SK-N-SH treated with all-trans-retinoic acid at 6 μM for 48 hours (cell line): ENCODE results near the gene ITPR2.

Experiments
- ARNTL ChIP-seq: fragments of 450-650 bp; formaldehyde crosslinking; IDR thresholded peaks from 2 replicates; pipeline ENCODE4 v1.5.0; 2020; ENCODE audit warnings: low read depth, mild to moderate bottlenecking, moderate library complexity, borderline replicate concordance
- CREB5 ChIP-seq: fragments of 250-450 bp; sonication (Bioruptor Pico); IDR thresholded peaks from 2 replicates; pipeline ENCODE4 v1.5.1; 2020; ENCODE audit warnings: low read depth, mild to moderate bottlenecking, moderate library complexity
- CSDC2 ChIP-seq: fragments of 250-450 bp; sonication (Bioruptor Pico); IDR thresholded peaks from 2 replicates; pipeline ENCODE4 v1.5.0; 2020; ENCODE audit warnings: mild to moderate bottlenecking, moderate library complexity
- CSRNP3 ChIP-seq: fragments of 250-450 bp; sonication (Bioruptor Pico); IDR thresholded peaks from 2 replicates; pipeline ENCODE4 v1.5.1; 2021; ENCODE audit warnings: mild to moderate bottlenecking, moderate library complexity
- GLIS3 ChIP-seq: fragments of 250-450 bp; sonication (Bioruptor Pico); IDR thresholded peaks from 2 replicates; pipeline ENCODE4 v1.5.0; 2020; ENCODE audit warnings: mild to moderate bottlenecking, moderate library complexity
- ISL1 ChIP-seq: fragments of 250-450 bp; sonication (Bioruptor Pico); IDR thresholded peaks from 2 replicates; pipeline ENCODE4 v2.1.2; 2022; ENCODE audit warnings: mild to moderate bottlenecking, moderate library complexity
- PATZ1 ChIP-seq: fragments of 250-450 bp; sonication (Bioruptor Pico); IDR thresholded peaks from 2 replicates; pipeline ENCODE4 v1.8.0; 2020; ENCODE audit warnings: mild to moderate bottlenecking, moderate library complexity, borderline replicate concordance
- POU6F1 ChIP-seq: fragments of 250-450 bp; sonication (Bioruptor Pico); IDR thresholded peaks from 2 replicates; pipeline ENCODE4 v1.8.0; 2021; ENCODE audit warnings: low read depth, mild to moderate bottlenecking, moderate library complexity, borderline replicate concordance
- RARB ChIP-seq: fragments of 250-450 bp; sonication (Bioruptor Pico); IDR thresholded peaks from 2 replicates; pipeline ENCODE4 v1.8.0; 2021; ENCODE audit warnings: mild to moderate bottlenecking, moderate library complexity
- TOX ChIP-seq: fragments of 250-450 bp; sonication (Bioruptor Pico); IDR thresholded peaks from 2 replicates; pipeline ENCODE4 v1.8.0; 2021; ENCODE audit warnings: mild to moderate bottlenecking, moderate library complexity, borderline replicate concordance
- ZFP3 ChIP-seq: fragments of 250-450 bp; sonication (Bioruptor Pico); IDR thresholded peaks from 2 replicates; pipeline ENCODE4 v1.5.0; 2020; ENCODE audit warnings: mild to moderate bottlenecking, moderate library complexity
- ZNF70 ChIP-seq: fragments of 450-650 bp; formaldehyde crosslinking; IDR thresholded peaks from 2 replicates; pipeline ENCODE4 v1.5.0; 2020; ENCODE audit warnings: mild to moderate bottlenecking, moderate library complexity

GRCh38 chr12:26340649-26341048 is 492.3 kb downstream of the ITPR2 start:
- TF ChIP-seq RARB (CRISPR knock-in tag) (no peak), TOX (CRISPR knock-in tag) (no peak), POU6F1 (CRISPR knock-in tag) (no peak), ARNTL (CRISPR knock-in tag) (no peak), GLIS3 (CRISPR knock-in tag) (no peak), CREB5 (CRISPR knock-in tag) (no peak), CSDC2 (CRISPR knock-in tag) (no peak), CSRNP3 (CRISPR knock-in tag) (no peak), PATZ1 (CRISPR knock-in tag) (no peak), ISL1 (CRISPR knock-in tag) (no peak), ZNF70 (CRISPR knock-in tag) (no peak), ZFP3 (CRISPR knock-in tag) (no peak)
